ENCODE measurements around the gene TMTC2. TPM values are rescaled to one million over a fixed set of nuclear protein-coding genes. Genes with fewer than 3 reads are reported as not detected.

The TMTC2 gene
- total and polyA plus RNA-seq, 2 donors (not counting 3 experiments of a cell fraction or from before 2014, with no cell fraction given): 4.1 to 7.8 TPM

DNA sequence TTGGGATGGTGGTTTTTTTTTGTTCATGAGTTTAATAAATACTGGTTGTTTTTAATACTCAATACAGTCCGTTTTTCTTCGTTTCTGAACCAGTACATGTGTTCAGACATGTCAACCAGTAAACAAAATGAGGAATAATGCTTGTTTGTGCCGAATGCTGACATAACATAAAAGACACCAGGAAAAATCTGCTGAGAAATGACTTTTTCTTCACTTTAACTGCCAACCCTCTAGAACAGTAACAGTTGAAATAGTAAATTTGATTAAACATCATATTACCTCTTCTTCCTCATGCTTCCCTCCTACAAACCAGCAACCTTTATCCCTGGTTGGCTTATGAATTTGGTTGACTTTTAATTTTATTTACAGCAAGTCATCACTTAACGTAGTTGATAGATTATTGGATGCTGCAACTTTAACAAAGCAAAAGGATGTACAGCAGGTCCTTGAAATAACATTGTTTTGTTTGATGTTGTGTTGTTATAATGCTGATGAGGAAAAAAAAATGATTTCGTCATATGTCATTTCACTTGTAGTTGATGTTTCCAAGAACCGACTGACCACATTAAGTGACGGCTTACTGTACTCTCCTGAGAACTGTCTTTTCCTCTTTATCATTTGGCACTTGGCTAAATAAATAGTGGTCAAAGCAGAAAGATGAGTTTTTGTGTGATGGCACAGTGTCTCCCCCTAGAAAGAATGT lies 340.5 kb downstream of the TMTC2 start:
- intact Hi-C loops (cut with micrococcal nuclease) (no loop called here), dilution Hi-C loops (cut with MboI; ENCODE audit: extremely low pct_ligation_motif_present, low sequenced_read_pairs) (no loop called here)
- no TSS peak for BruUV-seq (replicated peaks)
- no peaks in the 10 kb centered on the region for H3K79me2 ChIP-seq (ENCODE audit: control insufficient read depth, insufficient read depth, low read length)
- FAIRE-seq (no peak), DNase-seq (ENCODE audit: low read depth, low spot score) (no peak)
- ChIA-PET POLR2A (no interaction called here), CTCF (no interaction called here)
- no peaks in the 10 kb centered on the region for H3K9me1 ChIP-seq (replicated peaks; ENCODE audit: control insufficient read depth, extremely low read depth, insufficient read depth, low read length)
- H3K4me3 ChIP-seq (replicated peaks in 1 of 3; ENCODE audit: insufficient read depth in 1 of 3, low read depth in 1 of 3, low read length in 3 of 3): no peak overlapping the region
- no peak overlapping the region for H3K9ac ChIP-seq (replicated peaks; ENCODE audit: extremely low read depth, insufficient read depth, low read length)
- no peaks in the 10 kb centered on the region for H3K9me3 ChIP-seq (replicated peaks; ENCODE audit: control insufficient read depth, insufficient read depth, low read length)
- no peaks in the 10 kb centered on the region for H3K27me3 ChIP-seq (ENCODE audit: control insufficient read depth in 2 of 2, insufficient read depth in 2 of 2, low read length in 2 of 2)
- no peaks in the 10 kb centered on the region for H3K4me1 ChIP-seq (ENCODE audit: control insufficient read depth, extremely low read depth, insufficient read depth, low read length)
- no peak for TF ChIP-seq JUN (IDR thresholded peaks at IDR 0.05; ENCODE audit: borderline replicate concordance, insufficient read depth, insufficient read length, low read depth)
- no peak for TF ChIP-seq EZH2 (IDR thresholded peaks at IDR 0.05; ENCODE audit: borderline replicate concordance, low read depth, low read length, severe bottlenecking)
- H4K20me1 ChIP-seq (replicated peaks; ENCODE audit: control insufficient read depth, extremely low read depth, insufficient read depth, low read length): no peaks in the 10 kb centered on the region
- H2AFZ ChIP-seq (ENCODE audit: low read depth, low read length): no peak overlapping the region
- H3K27ac ChIP-seq (ENCODE audit: insufficient read depth, low read depth, low read length): no peak overlapping the region
- no peaks in the 10 kb centered on the region for H3K36me3 ChIP-seq (ENCODE audit: control insufficient read depth in 2 of 2, extremely low read depth in 1 of 2, insufficient read depth in 2 of 2, low read length in 2 of 2)
- no peak overlapping the region for H3K4me2 ChIP-seq (ENCODE audit: insufficient read depth, low read length)

DNA sequence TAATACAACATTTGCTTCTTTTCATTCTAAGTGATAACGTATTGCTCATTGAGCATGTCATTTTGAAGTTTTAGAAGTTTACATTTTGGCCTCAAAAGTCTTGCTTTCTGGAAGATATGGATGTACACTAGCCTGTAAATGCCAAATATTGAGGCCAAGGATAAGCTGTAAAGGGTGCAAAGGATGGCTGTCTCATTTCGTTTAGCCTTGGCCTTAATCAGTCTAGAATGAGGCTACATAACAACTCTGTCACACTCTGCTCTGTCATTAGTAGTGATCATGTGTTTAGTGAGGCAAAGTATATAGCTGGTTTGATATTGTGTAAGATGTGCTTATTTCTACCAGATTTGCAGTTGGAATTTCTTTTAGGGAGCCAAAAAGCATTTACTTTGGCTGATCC lies 344.5 kb downstream of the TMTC2 start:
- Histone ChIP-seq H4K20me1 (replicated peaks; ENCODE audit: control insufficient read depth, extremely low read depth, insufficient read depth, low read length) (no peaks in the 10 kb centered on the region), H3K9ac (replicated peaks; ENCODE audit: extremely low read depth, insufficient read depth, low read length) (no peak overlapping the region), H3K4me3 (replicated peaks in 1 of 3; ENCODE audit: insufficient read depth in 1 of 3, low read depth in 1 of 3, low read length in 3 of 3) (no peak overlapping the region), H3K9me3 (replicated peaks; ENCODE audit: control insufficient read depth, insufficient read depth, low read length) (no peaks in the 10 kb centered on the region), H3K9me1 (replicated peaks; ENCODE audit: control insufficient read depth, extremely low read depth, insufficient read depth, low read length) (no peaks in the 10 kb centered on the region), H2AFZ (ENCODE audit: low read depth, low read length) (no peak overlapping the region), H3K27ac (ENCODE audit: insufficient read depth, low read depth, low read length) (no peak overlapping the region), H3K4me1 (ENCODE audit: control insufficient read depth, extremely low read depth, insufficient read depth, low read length) (no peaks in the 10 kb centered on the region), H3K27me3 (ENCODE audit: control insufficient read depth in 2 of 2, insufficient read depth in 2 of 2, low read length in 2 of 2) (no peaks in the 10 kb centered on the region), H3K4me2 (ENCODE audit: insufficient read depth, low read length) (no peak overlapping the region), H3K79me2 (ENCODE audit: control insufficient read depth, insufficient read depth, low read length) (no peaks in the 10 kb centered on the region), H3K36me3 (ENCODE audit: control insufficient read depth in 2 of 2, extremely low read depth in 1 of 2, insufficient read depth in 2 of 2, low read length in 2 of 2) (no peaks in the 10 kb centered on the region)
- dilution Hi-C loops (cut with MboI; ENCODE audit: extremely low pct_ligation_motif_present, low sequenced_read_pairs): no loop called here
- TF ChIP-seq GATA2 (IDR thresholded peaks at IDR 0.05; ENCODE audit: insufficient read depth, insufficient read length, low read depth, low read length) (no peak), EZH2 (IDR thresholded peaks at IDR 0.05; ENCODE audit: borderline replicate concordance, low read depth, low read length, severe bottlenecking) (no peak), JUN (IDR thresholded peaks at IDR 0.05; ENCODE audit: borderline replicate concordance, insufficient read depth, insufficient read length, low read depth) (no peak), FOS (IDR thresholded peaks at IDR 0.05; ENCODE audit: borderline replicate concordance, insufficient read depth, low read length) (no peak), POLR2A (IDR thresholded peaks at IDR 0.05; ENCODE audit: low read depth, low read length) (no peak), MYC (IDR thresholded peaks at IDR 0.05; ENCODE audit: low read depth, low read length) (no peak), POLR2AphosphoS5 (IDR thresholded peaks at IDR 0.05; ENCODE audit: insufficient read depth, low read depth, low read length) (no peak)
- TF ChIP-seq, protein P1, sequence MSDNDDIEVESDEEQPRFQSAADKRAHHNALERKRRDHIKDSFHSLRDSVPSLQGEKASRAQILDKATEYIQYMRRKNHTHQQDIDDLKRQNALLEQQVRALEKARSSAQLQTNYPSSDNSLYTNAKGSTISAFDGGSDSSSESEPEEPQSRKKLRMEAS (IDR thresholded peaks at IDR 0.05; ENCODE audit: insufficient read depth, insufficient read length): no peak
- TF ChIP-seq, protein P2, sequence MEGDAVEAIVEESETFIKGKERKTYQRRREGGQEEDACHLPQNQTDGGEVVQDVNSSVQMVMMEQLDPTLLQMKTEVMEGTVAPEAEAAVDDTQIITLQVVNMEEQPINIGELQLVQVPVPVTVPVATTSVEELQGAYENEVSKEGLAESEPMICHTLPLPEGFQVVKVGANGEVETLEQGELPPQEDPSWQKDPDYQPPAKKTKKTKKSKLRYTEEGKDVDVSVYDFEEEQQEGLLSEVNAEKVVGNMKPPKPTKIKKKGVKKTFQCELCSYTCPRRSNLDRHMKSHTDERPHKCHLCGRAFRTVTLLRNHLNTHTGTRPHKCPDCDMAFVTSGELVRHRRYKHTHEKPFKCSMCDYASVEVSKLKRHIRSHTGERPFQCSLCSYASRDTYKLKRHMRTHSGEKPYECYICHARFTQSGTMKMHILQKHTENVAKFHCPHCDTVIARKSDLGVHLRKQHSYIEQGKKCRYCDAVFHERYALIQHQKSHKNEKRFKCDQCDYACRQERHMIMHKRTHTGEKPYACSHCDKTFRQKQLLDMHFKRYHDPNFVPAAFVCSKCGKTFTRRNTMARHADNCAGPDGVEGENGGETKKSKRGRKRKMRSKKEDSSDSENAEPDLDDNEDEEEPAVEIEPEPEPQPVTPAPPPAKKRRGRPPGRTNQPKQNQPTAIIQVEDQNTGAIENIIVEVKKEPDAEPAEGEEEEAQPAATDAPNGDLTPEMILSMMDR (IDR thresholded peaks at IDR 0.05; ENCODE audit: extremely low read depth in 1 of 2, insufficient read depth in 1 of 2, low read depth in 1 of 2, low read length in 2 of 2): no peak
- ChIA-PET CTCF (interaction anchor here (1.3 kb wide), 1 partner anchor 9 kb away, joined by 5 read pairs; no protein-coding TSS in a partner anchor), POLR2A (no interaction called here)
- BruUV-seq (replicated peaks): no TSS peak
- FAIRE-seq: peak; percentile 26
- intact Hi-C loops (cut with micrococcal nuclease): no loop called here
- DNase-seq (ENCODE audit: low read depth, low spot score): no peak
